Muscle layer of colon (tissue), 2 donors: ENCODE measurements around the gene OIT3.

Experiments used
- H3K27ac ChIP-seq: one replicate; pipeline ENCODE4 v1.7.0; 2013; ENCODE audit warnings: low read depth, mild to moderate bottlenecking, low read length, moderate library complexity
- H3K27me3 ChIP-seq, 2 donors: one replicate each; pipeline ENCODE4 v1.7.0; 2013; ENCODE audit warnings: low read length in 2 of 2, mild to moderate bottlenecking in 2 of 2; ENCODE audit not compliant: insufficient read depth in 2 of 2, control insufficient read depth in 1 of 2
- H3K36me3 ChIP-seq: one replicate; pipeline ENCODE4 v1.7.0; 2013; ENCODE audit warnings: mild to moderate bottlenecking, low read length; ENCODE audit not compliant: insufficient read depth
- H3K4me1 ChIP-seq: one replicate; pipeline ENCODE4 v1.7.0; 2013; ENCODE audit warnings: mild to moderate bottlenecking, low read length; ENCODE audit not compliant: insufficient read depth
- H3K4me3 ChIP-seq, 2 donors: one replicate each; pipeline ENCODE4 v1.7.0; 2013; ENCODE audit warnings: low read length in 2 of 2, low read depth in 1 of 2, mild to moderate bottlenecking in 1 of 2, moderate library complexity in 1 of 2
- H3K9ac ChIP-seq: one replicate; pipeline ENCODE4 v1.7.0; 2013; ENCODE audit warnings: low read length
- H3K9me3 ChIP-seq: one replicate; pipeline ENCODE4 v1.7.0; 2013; ENCODE audit warnings: mild to moderate bottlenecking, low read length
- donor health status: abdominal sarcoma.
- donor health status: Adenocarcinoma of cecum.

The OIT3 gene

GRCh38 chr10:72953687-72954086 lies 60.1 kb downstream of the OIT3 start:
- no peak overlapping the region for H3K9ac ChIP-seq
- H3K27ac ChIP-seq = no peak overlapping the region
- H3K4me1 ChIP-seq = no peaks in the 10 kb centered on the region
- H3K9me3 ChIP-seq = no peaks in the 10 kb centered on the region
- H3K36me3 ChIP-seq = no peaks in the 10 kb centered on the region
- no peak overlapping the region for H3K4me3 ChIP-seq
- H3K27me3 ChIP-seq = no peaks in the 10 kb centered on the region

GRCh38 chr10:72954230-72954595 lies 60.7 kb downstream of the OIT3 start:
- Histone ChIP-seq H3K9me3 (no peaks in the 10 kb centered on the region), H3K27ac (no peak overlapping the region), H3K4me1 (no peaks in the 10 kb centered on the region), H3K36me3 (no peaks in the 10 kb centered on the region), H3K9ac (no peak overlapping the region), H3K4me3 (no peak overlapping the region), H3K27me3 (no peaks in the 10 kb centered on the region)

GRCh38 chr10:72954596-72955554 lies 61.3 kb downstream of the OIT3 start, which contains the start of gene PLA2G12B:
Gene PLA2G12B (minus strand): TSS chr10:72954806. CDS start chr10:72954685, 121 bp downstream.
- H3K27ac ChIP-seq = no peak within 1 kb of the TSS

GRCh38 chr10:72956001-72956400 lies 62.5 kb downstream of the OIT3 start:
- Histone ChIP-seq H3K27me3 (no peaks in the 10 kb centered on the region), H3K9ac (no peak overlapping the region), H3K9me3 (no peaks in the 10 kb centered on the region), H3K27ac (no peak overlapping the region), H3K4me3 (no peak overlapping the region), H3K4me1 (no peaks in the 10 kb centered on the region), H3K36me3 (no peaks in the 10 kb centered on the region)

More at GRCh38 chr10:72954596-72955554, 61.3 kb downstream of the OIT3 start, which contains the start of gene PLA2G12B:
- Histone ChIP-seq H3K9ac (no peak within 1 kb of the TSS), H3K36me3 (no peaks in the 10 kb centered on the region), H3K4me3 (no peak within 1 kb of the TSS), H3K9me3 (no peaks in the 10 kb centered on the region), H3K27me3 (no peaks in the 10 kb centered on the region), H3K4me1 (no peaks in the 10 kb centered on the region)

- no peak overlapping the region for H3K9ac ChIP-seq
- no peak overlapping the region for H3K27ac ChIP-seq
- no peaks in the 10 kb centered on the region for H3K27me3 ChIP-seq
- H3K9me3 ChIP-seq = no peaks in the 10 kb centered on the region
- no peaks in the 10 kb centered on the region for H3K36me3 ChIP-seq
- no peak overlapping the region for H3K4me3 ChIP-seq
- H3K4me1 ChIP-seq = no peaks in the 10 kb centered on the region
Measured at GRCh38 chr10:72976886-72977285, 83.3 kb downstream of the OIT3 start.

- Histone ChIP-seq H3K27ac (no peak overlapping the region), H3K4me3 (no peak overlapping the region), H3K4me1 (no peaks in the 10 kb centered on the region), H3K27me3 (no peaks in the 10 kb centered on the region), H3K36me3 (no peaks in the 10 kb centered on the region), H3K9me3 (no peaks in the 10 kb centered on the region), H3K9ac (no peak overlapping the region)
Measured at GRCh38 chr10:72979709-72980108, 86.2 kb downstream of the OIT3 start.

GRCh38 chr10:72980348-72980747 lies 86.8 kb downstream of the OIT3 start:
- H3K9me3 ChIP-seq = no peaks in the 10 kb centered on the region
- H3K27me3 ChIP-seq = no peaks in the 10 kb centered on the region
- H3K4me3 ChIP-seq = no peak overlapping the region
- H3K27ac ChIP-seq = no peak overlapping the region
- H3K4me1 ChIP-seq = no peaks in the 10 kb centered on the region
- no peak overlapping the region for H3K9ac ChIP-seq
- no peaks in the 10 kb centered on the region for H3K36me3 ChIP-seq

- H3K27me3 ChIP-seq = no peaks in the 10 kb centered on the region
- H3K36me3 ChIP-seq = no peaks in the 10 kb centered on the region
- no peaks in the 10 kb centered on the region for H3K4me1 ChIP-seq
- no peak overlapping the region for H3K9ac ChIP-seq
- no peak overlapping the region for H3K4me3 ChIP-seq
- H3K9me3 ChIP-seq = no peaks in the 10 kb centered on the region
- H3K27ac ChIP-seq = no peak overlapping the region
Measured at GRCh38 chr10:72981028-72981881, 87.7 kb downstream of the OIT3 start.

GRCh38 chr10:72981882-72982529 lies 88.5 kb downstream of the OIT3 start:
- H3K27me3 ChIP-seq = no peaks in the 10 kb centered on the region
- no peaks in the 10 kb centered on the region for H3K4me1 ChIP-seq
- no peak overlapping the region for H3K27ac ChIP-seq
- H3K9me3 ChIP-seq = no peaks in the 10 kb centered on the region
- H3K9ac ChIP-seq = no peak overlapping the region
- H3K4me3 ChIP-seq = no peak overlapping the region
- no peaks in the 10 kb centered on the region for H3K36me3 ChIP-seq
